Measurements from ENCODE around the gene SLC44A5.
"Not testable (repeated sequence)": the region's sequence is repeated elsewhere in the genome, so short reads cannot be mapped to it uniquely, and the experiment has no call there.

Gene SLC44A5

GRCh38 chr1:75520862-75521475, 89.9 kb downstream of the SLC44A5 start:
- DNase-seq (ENCODE audit: low read depth), result no peak

- no peak for DNase-seq (ENCODE audit: low read depth)
These were observed 91.1 kb downstream of the SLC44A5 start for GRCh38 chr1:75519651-75520427.

- DNase-seq (ENCODE audit: low read depth), result no peak
These were observed 92.2 kb downstream of the SLC44A5 start for GRCh38 chr1:75518686-75519085.

GRCh38 chr1:75514270-75514669, 96.6 kb downstream of the SLC44A5 start:
- DNase-seq (ENCODE audit: low read depth), result no peak

GRCh38 chr1:75506976-75507375, 103.9 kb downstream of the SLC44A5 start:
- no peak for DNase-seq (ENCODE audit: low read depth)

GRCh38 chr1:75503221-75503974, 107.5 kb downstream of the SLC44A5 start:
- DNase-seq (ENCODE audit: low read depth), result no peak

GRCh38 chr1:75502776-75503175, 108.1 kb downstream of the SLC44A5 start:
- no peak for DNase-seq (ENCODE audit: low read depth)

GRCh38 chr1:75501577-75502295, 109.2 kb downstream of the SLC44A5 start:
- no peak for DNase-seq (ENCODE audit: low read depth)

- no peak for DNase-seq (ENCODE audit: low read depth)
These were observed 118.9 kb downstream of the SLC44A5 start for GRCh38 chr1:75492011-75492410.

GRCh38 chr1:75487399-75487798, 123.5 kb downstream of the SLC44A5 start:
- no peak for DNase-seq (ENCODE audit: low read depth)

- no peak for DNase-seq (ENCODE audit: low read depth)
These were observed 126.1 kb downstream of the SLC44A5 start for GRCh38 chr1:75484789-75485188.

GRCh38 chr1:75482951-75483350, 128.0 kb downstream of the SLC44A5 start:
- no peak for DNase-seq (ENCODE audit: low read depth)

GRCh38 chr1:75476486-75476885, 134.4 kb downstream of the SLC44A5 start:
- not testable (repeated sequence) for DNase-seq (ENCODE audit: low read depth)

- DNase-seq (ENCODE audit: low read depth), result no peak
These were observed 135.2 kb downstream of the SLC44A5 start for GRCh38 chr1:75475696-75476095.

- no peak for DNase-seq (ENCODE audit: low read depth)
These were observed 137.8 kb downstream of the SLC44A5 start for GRCh38 chr1:75472971-75473603.

GRCh38 chr1:75472089-75472970, 138.6 kb downstream of the SLC44A5 start:
- DNase-seq (ENCODE audit: low read depth), result no peak

GRCh38 chr1:75471252-75471651, 139.7 kb downstream of the SLC44A5 start:
- no peak for DNase-seq (ENCODE audit: low read depth)

GRCh38 chr1:75470448-75470847, 140.5 kb downstream of the SLC44A5 start:
- no peak for DNase-seq (ENCODE audit: low read depth)

GRCh38 chr1:75469586-75470173, 141.2 kb downstream of the SLC44A5 start:
- no peak for DNase-seq (ENCODE audit: low read depth)

GRCh38 chr1:75461808-75462325, 149.0 kb downstream of the SLC44A5 start:
- DNase-seq (ENCODE audit: low read depth), result no peak

All from activated T-helper 1 cell treated with Interleukin-2 at 50 U/mL for 16 hours (primary cell).